Endothelial cell of umbilical vein (primary cell): ENCODE data around the gene ZNF764. TPM values are rescaled to one million over a fixed set of nuclear protein-coding genes. Genes with fewer than 3 reads are reported as not detected.

ENCODE experiments used
- BruUV-seq: library from RNA; stranded (reverse); fragments of 400-500 nt; replicated peaks from 2 replicates; lab custom pipeline; 2021; lab: Mats Ljungman, UMichigan
- CTCF ChIA-PET: fragments of 300-600, 350-600 bp; sonication (Branson Sonifier 250); formaldehyde crosslinking; loops from one replicate; lab custom pipeline; 2021; ENCODE audit warnings: antibody characterized with exemption, inconsistent platforms; lab: Charles Lee
- POLR2A ChIA-PET: fragments of 300-600, 350-600 bp; sonication (Branson Sonifier 250); formaldehyde crosslinking; loops from one replicate; lab custom pipeline; 2021; ENCODE audit warnings: antibody characterized with exemption, inconsistent platforms; lab: Charles Lee
- DNase-seq: peaks from one replicate; pipeline ENCODE4 v3.0.0-alpha.2; 2011; ENCODE audit warnings: low read depth, low spot score
- FAIRE-seq: peaks from 2 replicates; lab custom pipeline; 2011; peaks lifted over from hg19 to GRCh38; lab: Jason Lieb, UNC
- H2AFZ ChIP-seq: 2 replicates; pipeline ENCODE4 v1.6.0; 2012; ENCODE audit warnings: low read depth, low read length, control low read depth, inconsistent platforms
- H3K27ac ChIP-seq: 2 replicates; pipeline ENCODE4 v1.5.1; 2011; ENCODE audit warnings: low read depth, mild to moderate bottlenecking, control low read depth, low read length, moderate library complexity; ENCODE audit not compliant: insufficient read depth
- H3K27me3 ChIP-seq, 2 experiments: 2 replicates each; pipeline versions ENCODE4 v1.6.0 to v1.6.1; 2011; ENCODE audit warnings: low read length in 2 of 2, mixed read lengths in 1 of 2; ENCODE audit not compliant: control insufficient read depth in 2 of 2, insufficient read depth in 2 of 2
- H3K36me3 ChIP-seq, 2 experiments: 2 replicates in 1 of 2; 3 replicates in 1 of 2; pipeline ENCODE4 v1.5.1; 2011; ENCODE audit warnings: low read length in 2 of 2, mild to moderate bottlenecking in 1 of 2, moderate library complexity in 1 of 2; ENCODE audit not compliant: control insufficient read depth in 2 of 2, insufficient read depth in 2 of 2; ENCODE audit errors: extremely low read depth in 1 of 2
- H3K4me1 ChIP-seq: 3 replicates; pipeline ENCODE4 v1.5.1; 2011; ENCODE audit warnings: mild to moderate bottlenecking, low read length; ENCODE audit not compliant: control insufficient read depth, insufficient read depth; ENCODE audit errors: extremely low read depth
- H3K4me2 ChIP-seq: 2 replicates; pipeline ENCODE4 v1.6.1; 2011; ENCODE audit warnings: low read length, control low read depth, mixed read lengths; ENCODE audit not compliant: insufficient read depth
- H3K4me3 ChIP-seq, 3 experiments: fragments of 200-600 bp in 1 of 3; sonication (generic), shearing (Covaris generic) in 1 of 3; replicated peaks in 1 of 3; 2 replicates each; pipeline ENCODE4 v1.5.1; 2011 to 2016; ENCODE audit warnings: control low read depth in 3 of 3, low read length in 3 of 3, mild to moderate bottlenecking in 2 of 3, inconsistent platforms in 1 of 3, low read depth in 1 of 3, moderate library complexity in 1 of 3; ENCODE audit not compliant: insufficient read depth in 1 of 3
- H3K79me2 ChIP-seq: 2 replicates; pipeline ENCODE4 v1.6.0; 2012; ENCODE audit warnings: low read length, inconsistent platforms; ENCODE audit not compliant: control insufficient read depth, insufficient read depth
- H3K9ac ChIP-seq: replicated peaks from 2 replicates; pipeline ENCODE3; 2011; ENCODE audit warnings: low read length, control low read depth; ENCODE audit not compliant: insufficient read depth; ENCODE audit errors: extremely low read depth
- H3K9me1 ChIP-seq: replicated peaks from 3 replicates; pipeline ENCODE4 v1.6.0; 2011; ENCODE audit warnings: mild to moderate bottlenecking, low read length; ENCODE audit not compliant: control insufficient read depth, insufficient read depth; ENCODE audit errors: extremely low read depth
- H3K9me3 ChIP-seq: replicated peaks from 2 replicates; pipeline ENCODE4 v1.5.1; 2012; ENCODE audit warnings: low read length, inconsistent platforms; ENCODE audit not compliant: control insufficient read depth, insufficient read depth
- H4K20me1 ChIP-seq: replicated peaks from 2 replicates; pipeline ENCODE3; 2011; ENCODE audit warnings: mild to moderate bottlenecking, low read length; ENCODE audit not compliant: control insufficient read depth, insufficient read depth; ENCODE audit errors: extremely low read depth
- CTCF ChIP-seq, 2 donors: IDR thresholded peaks; 1 replicate in 1 of 2; 2 replicates in 1 of 2; pipeline ENCODE4 v1.5.1; 2011; ENCODE audit warnings: low read length in 2 of 2, mild to moderate bottlenecking in 2 of 2, moderate library complexity in 2 of 2, control low read depth in 1 of 2, inconsistent platforms in 1 of 2, low read depth in 1 of 2; ENCODE audit not compliant: insufficient read depth in 1 of 2; ENCODE audit errors: extremely low read depth in 1 of 2
- EZH2 ChIP-seq: IDR thresholded peaks from 2 replicates; pipeline ENCODE4 v1.6.1; 2012; ENCODE audit warnings: borderline replicate concordance, low read depth, mild to moderate bottlenecking, moderate library complexity, low read length, inconsistent platforms; ENCODE audit not compliant: severe bottlenecking
- FOS ChIP-seq: IDR thresholded peaks from 2 replicates; pipeline ENCODE4 v1.6.1; 2011; ENCODE audit warnings: mild to moderate bottlenecking, low read length, moderate library complexity, borderline replicate concordance; ENCODE audit not compliant: insufficient read depth
- GATA2 ChIP-seq: IDR thresholded peaks from 2 replicates; pipeline ENCODE4 v1.7.0; 2011; ENCODE audit warnings: low read depth, mild to moderate bottlenecking, moderate library complexity, mixed read lengths, low read length; ENCODE audit not compliant: insufficient read length, insufficient read depth
- JUN ChIP-seq: IDR thresholded peaks from 2 replicates; pipeline ENCODE4 v1.6.1; 2011; ENCODE audit warnings: borderline replicate concordance, low read depth; ENCODE audit not compliant: insufficient read length, insufficient read depth
- MAX ChIP-seq: IDR thresholded peaks from 2 replicates; pipeline ENCODE4 v1.6.1; 2011; ENCODE audit not compliant: insufficient read depth, insufficient read length
- MYC ChIP-seq: IDR thresholded peaks from one replicate; pipeline ENCODE4 v1.6.1; 2011; ENCODE audit warnings: mild to moderate bottlenecking, low read depth, low read length
- POLR2A ChIP-seq: IDR thresholded peaks from 2 replicates; pipeline ENCODE4 v1.6.1; 2012; ENCODE audit warnings: low read depth, mild to moderate bottlenecking, control low read depth, low read length
- POLR2AphosphoS5 ChIP-seq: IDR thresholded peaks from 2 replicates; pipeline ENCODE4 v1.6.1; 2012; ENCODE audit warnings: low read depth, mild to moderate bottlenecking, control low read depth, low read length, moderate library complexity; ENCODE audit not compliant: insufficient read depth
- dilution Hi-C: fragments of 300-500 bp; cut with MboI; formaldehyde crosslinking; loops from one replicate; pipeline ENCODE4 v1.15.0; 2019; ENCODE audit warnings: low sequenced_read_pairs; ENCODE audit not compliant: extremely low pct_ligation_motif_present
- intact Hi-C: fragments of 100-400 bp; cut with micrococcal nuclease; formaldehyde crosslinking; loops from one replicate; pipeline ENCODE4 v1.10.0; 2022
- polyA plus RNA-seq, 4 experiments: library from polyadenylated mRNA; depleted of rRNA in 3 of 4; stranded (reverse) in 3 of 4; unstranded in 1 of 4; fragments of >200 nt; gene quantifications; 2 replicates each; pipeline versions ENCODE4 v1.2.1 to v1.2.3, GENCODE V29; 2011 to 2012; ENCODE audit warnings: missing spikeins in 1 of 4
- total RNA-seq: library from RNA; stranded (reverse); gene quantifications from 2 replicates; pipeline ENCODE4 v1.2.3, GENCODE V29; 2021

Gene ZNF764
- total and polyA plus RNA-seq, 2 donors (not counting 3 experiments of a cell fraction or from before 2014, with no cell fraction given): 5.0 to 12.1 TPM

GRCh38 chr16:30565984-30566383 is 7.8 kb upstream of the ZNF764 start:
- H3K9me1 ChIP-seq: no peaks in the 10 kb centered on the region
- no peaks in the 10 kb centered on the region for H4K20me1 ChIP-seq
- no peaks in the 10 kb centered on the region for H3K79me2 ChIP-seq
- DNase-seq (no peak), FAIRE-seq (no peak)
- H3K4me2 ChIP-seq: no peak overlapping the region
- BruUV-seq: no TSS peak
- peaks cover 0 to 4% of the 10 kb centered on the region in 2 experiments for H3K27me3 ChIP-seq
- H3K4me3 ChIP-seq: no peak overlapping the region
- no peaks in the 10 kb centered on the region for H3K36me3 ChIP-seq
- H3K27ac ChIP-seq: no peak overlapping the region
- peaks cover 9% of the 10 kb centered on the region for H3K4me1 ChIP-seq
- no peak overlapping the region for H2AFZ ChIP-seq
- ChIA-PET POLR2A (no interaction called here), CTCF (interaction anchor here (1.3 to 1.6 kb wide), 3 partner anchors 32 to 137 kb away, joined by 3 to 7 read pairs (median 4); partner anchors contain the start of gene DCTPP1)
- H3K9me3 ChIP-seq: no peaks in the 10 kb centered on the region
- intact Hi-C loops (no loop called here), dilution Hi-C loops (no loop called here)
- no peak overlapping the region for H3K9ac ChIP-seq
- TF ChIP-seq MYC (no peak), GATA2 (no peak), CTCF (IDR thresholded peaks at IDR 0.05; ENCODE audit: extremely low read depth in 1 of 2, insufficient read depth in 1 of 2, low read depth in 1 of 2, low read length in 2 of 2) (no peak), FOS (no peak), JUN (no peak), POLR2A (no peak), EZH2 (no peak), POLR2AphosphoS5 (no peak), MAX (no peak)
